AG04449 (cell line): ENCODE measurements around the gene SHC3.

ENCODE experiments used
- CTCF ChIA-PET: fragments of 350-600 bp; formaldehyde crosslinking; extraction: SDS; loops from one replicate; lab custom pipeline; 2021; ENCODE audit warnings: antibody characterized with exemption; lab: Yijun Ruan, JAX
- POLR2A ChIA-PET: fragments of 400-600, 350-600 bp; formaldehyde crosslinking; extraction: SDS; loops from one replicate; lab custom pipeline; 2020; ENCODE audit warnings: antibody characterized with exemption, inconsistent platforms; lab: Yijun Ruan, JAX
- DNase-seq: peaks from one replicate; pipeline ENCODE4 v3.0.0-alpha.2; 2010; ENCODE audit warnings: low read depth, low spot score
- H3K4me3 ChIP-seq: 2 replicates; pipeline ENCODE4 v1.5.1; 2011; ENCODE audit warnings: low read depth, mild to moderate bottlenecking, control low read depth, low read length
- TF ChIP-seq, protein P1 (sequence below): IDR thresholded peaks from one replicate; pipeline ENCODE4 v1.5.1; 2011; ENCODE audit warnings: mild to moderate bottlenecking, moderate library complexity, low read length, control low read depth, inconsistent platforms; ENCODE audit not compliant: insufficient read depth; ENCODE audit errors: missing control alignments

The SHC3 gene

DNA sequence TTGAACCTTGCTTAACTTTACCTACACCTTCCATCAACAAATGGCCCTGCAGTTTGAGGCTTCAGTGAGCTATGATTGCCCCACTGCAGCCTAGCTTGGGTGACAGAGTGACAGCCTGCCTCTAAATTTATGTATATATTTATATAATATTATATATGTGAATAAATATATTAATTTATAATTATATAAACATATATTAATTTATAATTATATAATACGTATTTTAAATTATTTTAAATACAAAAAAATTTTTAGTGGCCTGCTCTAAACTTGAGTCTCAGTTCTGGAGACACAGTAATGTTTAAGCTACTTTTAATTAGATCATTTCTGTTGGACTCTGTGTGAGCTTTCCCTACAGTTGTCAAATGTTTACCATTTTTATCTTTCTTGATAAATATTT is 9.3 kb upstream of the SHC3 start:
- CTCF ChIA-PET = no interaction called here
- H3K4me3 ChIP-seq = no peak overlapping the region
- POLR2A ChIA-PET = no interaction called here
- DNase-seq = no peak
- TF ChIP-seq, protein P1, sequence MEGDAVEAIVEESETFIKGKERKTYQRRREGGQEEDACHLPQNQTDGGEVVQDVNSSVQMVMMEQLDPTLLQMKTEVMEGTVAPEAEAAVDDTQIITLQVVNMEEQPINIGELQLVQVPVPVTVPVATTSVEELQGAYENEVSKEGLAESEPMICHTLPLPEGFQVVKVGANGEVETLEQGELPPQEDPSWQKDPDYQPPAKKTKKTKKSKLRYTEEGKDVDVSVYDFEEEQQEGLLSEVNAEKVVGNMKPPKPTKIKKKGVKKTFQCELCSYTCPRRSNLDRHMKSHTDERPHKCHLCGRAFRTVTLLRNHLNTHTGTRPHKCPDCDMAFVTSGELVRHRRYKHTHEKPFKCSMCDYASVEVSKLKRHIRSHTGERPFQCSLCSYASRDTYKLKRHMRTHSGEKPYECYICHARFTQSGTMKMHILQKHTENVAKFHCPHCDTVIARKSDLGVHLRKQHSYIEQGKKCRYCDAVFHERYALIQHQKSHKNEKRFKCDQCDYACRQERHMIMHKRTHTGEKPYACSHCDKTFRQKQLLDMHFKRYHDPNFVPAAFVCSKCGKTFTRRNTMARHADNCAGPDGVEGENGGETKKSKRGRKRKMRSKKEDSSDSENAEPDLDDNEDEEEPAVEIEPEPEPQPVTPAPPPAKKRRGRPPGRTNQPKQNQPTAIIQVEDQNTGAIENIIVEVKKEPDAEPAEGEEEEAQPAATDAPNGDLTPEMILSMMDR = no peak

DNA sequence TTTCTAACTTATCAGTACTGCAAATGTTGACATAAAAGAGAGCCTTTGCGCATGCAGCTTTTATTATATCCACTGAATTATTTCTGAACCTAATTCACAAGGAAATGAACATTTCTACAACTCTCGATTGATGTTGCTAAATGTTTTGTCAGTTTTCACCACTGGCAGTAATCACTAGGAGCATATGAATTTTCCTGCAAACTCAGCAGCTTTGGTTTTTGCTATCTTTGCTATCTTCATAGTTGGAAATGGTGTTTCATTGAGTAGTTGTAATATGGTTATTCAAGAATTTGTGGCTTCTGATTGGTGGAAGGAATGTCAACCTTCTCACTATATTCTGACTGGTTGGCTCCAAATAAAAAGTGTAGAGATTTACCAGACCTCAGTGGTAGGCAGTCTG is 8.9 kb upstream of the SHC3 start:
- H3K4me3 ChIP-seq = no peak overlapping the region
- CTCF ChIA-PET = no interaction called here

DNA sequence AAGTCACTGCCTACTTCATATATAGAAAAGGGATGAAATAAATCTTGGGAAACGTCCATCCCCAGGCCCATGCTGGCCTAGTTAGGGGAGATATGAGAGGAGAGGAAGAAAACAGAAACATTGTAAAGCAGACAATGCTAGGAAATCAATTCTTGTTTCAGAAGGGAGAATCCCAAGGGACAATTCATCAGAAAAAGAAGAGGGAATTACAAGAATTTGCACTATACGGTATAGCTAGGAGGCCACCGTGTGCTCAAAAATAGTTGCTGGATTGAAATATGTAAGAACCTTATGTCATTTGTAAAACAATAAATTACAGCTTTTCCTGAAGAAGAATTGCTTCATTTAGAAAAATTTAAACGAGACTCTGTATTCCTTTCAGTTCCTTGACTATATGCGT is 8.3 kb upstream of the SHC3 start:
- CTCF ChIA-PET = no interaction called here

More for the DNA sequence above, 8.9 kb upstream of the SHC3 start:
- TF ChIP-seq, protein P1 = no peak
- POLR2A ChIA-PET = no interaction called here
- no peak for DNase-seq

DNA sequence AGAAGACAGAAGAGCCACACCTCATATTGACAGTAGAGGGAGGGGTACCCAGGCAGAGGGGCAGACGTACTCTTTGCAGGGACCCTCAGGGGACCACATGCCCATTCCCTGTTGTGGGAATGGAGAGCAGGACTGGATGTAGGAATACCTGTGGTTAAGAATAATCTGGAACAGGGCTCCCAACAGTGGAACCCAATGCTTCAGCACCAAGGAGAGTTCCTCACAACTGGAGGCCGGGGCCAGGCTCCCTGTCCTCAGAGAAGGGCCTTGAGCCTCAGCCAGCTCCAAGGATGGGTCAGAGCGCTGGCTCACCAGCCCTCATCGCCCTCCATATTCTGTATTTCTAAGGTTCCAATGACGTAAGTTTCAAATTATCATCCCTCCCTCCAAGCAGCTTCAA is 7.4 kb upstream of the SHC3 start:
- CTCF ChIA-PET = no interaction called here
- POLR2A ChIA-PET = no interaction called here
- no peak for DNase-seq
- TF ChIP-seq, protein P1 = no peak
- H3K4me3 ChIP-seq = no peak overlapping the region

More for the DNA sequence above, 8.3 kb upstream of the SHC3 start:
- DNase-seq = no peak
- POLR2A ChIA-PET = no interaction called here
- TF ChIP-seq, protein P1 = no peak
- no peak overlapping the region for H3K4me3 ChIP-seq

DNA sequence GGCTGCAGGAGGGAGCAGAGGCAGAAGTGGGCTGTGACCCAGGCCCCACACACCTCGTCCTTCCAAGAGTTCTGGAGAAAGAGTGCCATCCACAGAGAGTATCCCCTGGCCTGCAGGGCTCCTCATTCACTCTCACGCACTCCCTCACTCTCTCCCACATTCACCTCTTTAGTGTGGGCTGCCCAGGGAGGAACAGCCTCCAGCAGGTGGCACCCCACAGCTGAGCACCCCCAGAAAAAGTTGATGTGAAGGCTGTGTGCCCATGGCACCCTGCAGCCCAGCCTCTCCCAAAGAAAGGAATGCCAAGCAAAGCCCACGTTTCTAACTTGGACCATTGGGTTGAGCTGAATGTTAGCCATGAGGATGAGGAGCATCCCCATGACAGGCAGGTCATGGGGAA is 4.5 kb upstream of the SHC3 start:
- no peak overlapping the region for H3K4me3 ChIP-seq
- no peak for DNase-seq
- CTCF ChIA-PET = no interaction called here
- TF ChIP-seq, protein P1 = no peak
- POLR2A ChIA-PET = no interaction called here

DNA sequence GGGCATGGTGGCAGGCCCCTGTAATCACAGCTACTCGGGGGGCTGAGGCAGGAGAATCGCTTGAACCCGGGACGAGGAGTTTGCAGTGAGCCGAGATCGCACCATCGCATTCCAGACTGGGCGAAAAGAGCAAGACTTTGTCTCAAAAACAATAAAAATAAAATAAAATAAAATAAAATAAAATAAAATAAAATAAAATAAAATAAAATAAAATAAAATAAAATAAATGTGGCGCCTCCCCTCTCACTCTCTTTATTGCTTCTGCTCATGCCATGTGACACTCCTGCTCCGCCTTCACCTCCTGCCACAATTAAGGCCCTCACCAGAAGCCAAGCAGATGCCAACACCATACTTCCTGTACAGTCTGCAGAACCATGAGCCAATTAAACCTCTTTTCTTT is 3.8 kb upstream of the SHC3 start:
- CTCF ChIA-PET = no interaction called here
- POLR2A ChIA-PET = no interaction called here
- DNase-seq = no peak
- TF ChIP-seq, protein P1 = no peak
- H3K4me3 ChIP-seq = no peak overlapping the region
